DND-41 (cell line): ENCODE measurements around the gene SMARCA2.

Source experiments
- ATAC-seq: fragments of 200-7000 bp; cut with Tn5 transposase; 3 replicates; pipeline ENCODE4 v1.9.1; 2021; ENCODE audit warnings: low read depth; ENCODE audit not compliant: insufficient read depth
- DNase-seq: peaks from one replicate; pipeline ENCODE4 v3.0.0-alpha.2; 2020
- H2AFZ ChIP-seq: 2 replicates; pipeline ENCODE4 v1.6.0; 2012; ENCODE audit warnings: low read depth, low read length
- H3K27ac ChIP-seq: 2 replicates; pipeline ENCODE4 v1.5.1; 2012; ENCODE audit warnings: low read length, inconsistent platforms
- H3K27me3 ChIP-seq: fragments of 200-600 bp; sonication (generic); 2 replicates; pipeline ENCODE4 v1.6.0; 2012; ENCODE audit warnings: low read length, mild to moderate bottlenecking, inconsistent platforms; ENCODE audit not compliant: insufficient read depth, poor library complexity
- H3K36me3 ChIP-seq: 2 replicates; pipeline ENCODE4 v1.5.1; 2012; ENCODE audit warnings: low read length, inconsistent platforms; ENCODE audit not compliant: insufficient read depth
- H3K4me1 ChIP-seq: 2 replicates; pipeline ENCODE4 v1.5.1; 2012; ENCODE audit warnings: mild to moderate bottlenecking, low read length; ENCODE audit not compliant: insufficient read depth
- H3K4me2 ChIP-seq: 2 replicates; pipeline ENCODE4 v1.6.0; 2012; ENCODE audit warnings: mild to moderate bottlenecking, moderate library complexity, low read length, inconsistent platforms; ENCODE audit not compliant: insufficient read depth
- H3K4me3 ChIP-seq, 2 experiments: fragments of 200-600 bp in 1 of 2; shearing (Covaris generic) in 1 of 2; 2 replicates each; pipeline ENCODE4 v1.5.1; 2012 to 2016; ENCODE audit warnings: inconsistent platforms in 2 of 2, low read length in 2 of 2, mild to moderate bottlenecking in 2 of 2, low read depth in 1 of 2, moderate library complexity in 1 of 2
- H3K79me2 ChIP-seq: 2 replicates; pipeline ENCODE4 v1.6.0; 2012; ENCODE audit warnings: low read length, inconsistent platforms; ENCODE audit not compliant: insufficient read depth
- H3K9ac ChIP-seq: 2 replicates; pipeline ENCODE4 v1.6.0; 2012; ENCODE audit warnings: low read depth, mild to moderate bottlenecking, inconsistent platforms, low read length, moderate library complexity
- H3K9me3 ChIP-seq: 2 replicates; pipeline ENCODE4 v1.5.1; 2012; ENCODE audit warnings: low read length, moderate library complexity, mild to moderate bottlenecking, inconsistent platforms; ENCODE audit not compliant: insufficient read depth, severe bottlenecking
- H4K20me1 ChIP-seq: 2 replicates; pipeline ENCODE4 v1.6.0; 2012; ENCODE audit warnings: low read length; ENCODE audit not compliant: insufficient read depth
- EZH2 ChIP-seq: IDR thresholded peaks from 3 replicates; pipeline ENCODE4 v1.6.1; 2012; ENCODE audit warnings: borderline replicate concordance, low read depth, mild to moderate bottlenecking, moderate library complexity, low read length, inconsistent platforms; ENCODE audit not compliant: severe bottlenecking
- TF ChIP-seq, protein P1 (sequence below): IDR thresholded peaks from 2 replicates; pipeline ENCODE4 v1.5.1; 2012; ENCODE audit warnings: borderline replicate concordance, low read length, moderate library complexity, mild to moderate bottlenecking; ENCODE audit not compliant: poor library complexity, severe bottlenecking; ENCODE audit errors: extremely low read depth

The SMARCA2 gene

DNA sequence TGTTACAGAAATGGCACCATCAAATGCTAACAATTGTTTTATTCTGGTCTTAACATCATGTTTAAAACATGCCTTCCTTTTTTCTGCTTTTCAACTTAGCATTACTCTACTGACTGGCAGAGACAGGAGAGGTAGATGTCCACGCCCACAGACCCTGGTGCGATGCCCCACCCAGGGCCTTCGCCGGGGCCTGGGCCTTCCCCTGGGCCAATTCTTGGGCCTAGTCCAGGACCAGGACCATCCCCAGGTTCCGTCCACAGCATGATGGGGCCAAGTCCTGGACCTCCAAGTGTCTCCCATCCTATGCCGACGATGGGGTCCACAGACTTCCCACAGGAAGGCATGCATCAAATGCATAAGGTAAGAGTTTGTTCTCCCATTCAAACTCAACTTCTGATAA lies 13.7 kb downstream of the SMARCA2 start:
- ATAC-seq (no peak), DNase-seq (no peak)
- Histone ChIP-seq H3K79me2 (peaks cover 79% of the 10 kb centered on the region), H3K27me3 (no peaks in the 10 kb centered on the region), H3K4me1 (peaks cover 15% of the 10 kb centered on the region), H3K9ac (no peak overlapping the region), H3K4me3 (no peak overlapping the region), H3K36me3 (peaks cover 25% of the 10 kb centered on the region), H3K4me2 (no peak overlapping the region), H3K27ac (no peak overlapping the region), H2AFZ (no peak overlapping the region), H4K20me1 (peaks cover 42% of the 10 kb centered on the region), H3K9me3 (no peaks in the 10 kb centered on the region)
- TF ChIP-seq, protein P1, sequence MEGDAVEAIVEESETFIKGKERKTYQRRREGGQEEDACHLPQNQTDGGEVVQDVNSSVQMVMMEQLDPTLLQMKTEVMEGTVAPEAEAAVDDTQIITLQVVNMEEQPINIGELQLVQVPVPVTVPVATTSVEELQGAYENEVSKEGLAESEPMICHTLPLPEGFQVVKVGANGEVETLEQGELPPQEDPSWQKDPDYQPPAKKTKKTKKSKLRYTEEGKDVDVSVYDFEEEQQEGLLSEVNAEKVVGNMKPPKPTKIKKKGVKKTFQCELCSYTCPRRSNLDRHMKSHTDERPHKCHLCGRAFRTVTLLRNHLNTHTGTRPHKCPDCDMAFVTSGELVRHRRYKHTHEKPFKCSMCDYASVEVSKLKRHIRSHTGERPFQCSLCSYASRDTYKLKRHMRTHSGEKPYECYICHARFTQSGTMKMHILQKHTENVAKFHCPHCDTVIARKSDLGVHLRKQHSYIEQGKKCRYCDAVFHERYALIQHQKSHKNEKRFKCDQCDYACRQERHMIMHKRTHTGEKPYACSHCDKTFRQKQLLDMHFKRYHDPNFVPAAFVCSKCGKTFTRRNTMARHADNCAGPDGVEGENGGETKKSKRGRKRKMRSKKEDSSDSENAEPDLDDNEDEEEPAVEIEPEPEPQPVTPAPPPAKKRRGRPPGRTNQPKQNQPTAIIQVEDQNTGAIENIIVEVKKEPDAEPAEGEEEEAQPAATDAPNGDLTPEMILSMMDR: no peak
- no peak for TF ChIP-seq EZH2

DNA sequence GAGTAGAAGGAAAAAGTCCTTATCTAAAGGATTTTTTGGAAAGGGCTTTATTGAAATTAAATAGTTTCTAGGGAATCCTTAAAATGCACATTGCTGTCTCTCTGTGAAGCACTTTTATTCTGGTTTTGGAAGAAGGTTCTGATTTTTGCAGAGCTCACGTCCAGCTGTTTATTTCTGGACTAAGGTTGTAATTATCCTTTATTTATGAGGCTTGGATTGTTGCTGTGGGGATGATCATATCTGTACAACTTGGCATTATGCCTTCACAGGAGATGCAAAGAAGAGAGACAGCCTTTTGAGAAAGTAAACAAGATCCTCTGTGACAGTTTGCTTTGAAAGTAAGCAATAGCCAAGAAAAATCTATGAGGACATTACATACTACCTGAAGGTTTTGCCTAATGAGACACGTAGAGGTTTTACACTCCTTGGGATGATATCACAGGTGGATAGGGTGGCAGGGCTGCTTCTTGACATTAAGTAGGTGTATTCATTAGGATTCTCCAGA lies 14.6 kb downstream of the SMARCA2 start:
- Histone ChIP-seq H3K36me3 (peaks cover 34% of the 10 kb centered on the region), H3K4me3 (no peak overlapping the region), H3K4me1 (peaks cover 15% of the 10 kb centered on the region), H3K9ac (no peak overlapping the region), H3K79me2 (peaks cover 70% of the 10 kb centered on the region), H3K9me3 (no peaks in the 10 kb centered on the region), H2AFZ (no peak overlapping the region), H3K27ac (no peak overlapping the region), H4K20me1 (peaks cover 35% of the 10 kb centered on the region), H3K27me3 (no peaks in the 10 kb centered on the region), H3K4me2 (no peak overlapping the region)
- DNase-seq (no peak), ATAC-seq (no peak)
- TF ChIP-seq, protein P1: no peak
- no peak for TF ChIP-seq EZH2

DNA sequence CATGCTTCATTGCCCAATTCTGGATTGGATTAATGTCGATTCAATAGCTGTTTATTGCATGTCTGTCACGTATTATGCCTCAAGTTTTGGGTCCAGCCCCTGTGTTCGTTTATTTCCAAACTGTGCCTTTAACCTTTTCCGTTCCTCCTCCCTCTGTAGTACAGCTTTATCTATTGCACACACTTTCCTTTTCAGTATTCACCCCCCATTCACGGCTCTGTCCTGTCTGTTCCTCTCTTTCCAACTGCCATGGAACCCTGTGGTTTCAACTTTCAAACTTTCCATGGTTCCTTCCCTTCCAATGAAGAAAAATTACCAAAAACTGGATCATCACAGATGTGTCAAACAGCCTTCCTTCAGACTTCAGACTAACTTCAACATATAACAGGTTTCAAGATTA lies 17.1 kb downstream of the SMARCA2 start:
- DNase-seq: no peak
- no peak overlapping the region for H2AFZ ChIP-seq
- H3K9ac ChIP-seq: no peak overlapping the region
- no peaks in the 10 kb centered on the region for H3K9me3 ChIP-seq
- no peak overlapping the region for H3K4me2 ChIP-seq
- no peaks in the 10 kb centered on the region for H3K4me1 ChIP-seq
- peaks cover 39% of the 10 kb centered on the region for H3K36me3 ChIP-seq
- no peaks in the 10 kb centered on the region for H3K27me3 ChIP-seq
- peaks cover 16% of the 10 kb centered on the region for H4K20me1 ChIP-seq
- peaks cover 45% of the 10 kb centered on the region for H3K79me2 ChIP-seq
- no peak for ATAC-seq
- H3K4me3 ChIP-seq: no peak overlapping the region
- TF ChIP-seq, protein P1: no peak
- TF ChIP-seq EZH2: no peak
- no peak overlapping the region for H3K27ac ChIP-seq

DNA sequence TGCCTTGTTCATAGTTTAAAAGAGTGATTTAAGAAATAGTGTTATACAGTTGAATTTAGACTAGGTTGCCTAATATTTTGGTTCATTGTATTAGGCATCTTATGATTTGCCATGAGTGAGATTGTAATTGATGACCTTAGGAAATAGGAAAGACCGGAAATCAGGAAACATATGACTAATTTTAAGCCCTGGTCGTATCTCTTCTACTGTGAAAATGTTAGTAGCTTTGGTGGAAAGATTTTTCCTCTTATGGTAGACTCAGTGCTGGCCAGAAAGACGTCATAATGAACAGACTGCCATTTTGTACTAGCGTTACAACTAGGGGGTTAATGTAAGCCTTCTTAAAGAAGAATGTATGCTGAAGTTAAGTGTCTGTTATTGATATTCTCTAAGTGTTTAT lies 21.7 kb downstream of the SMARCA2 start:
- no peak overlapping the region for H3K4me3 ChIP-seq
- no peaks in the 10 kb centered on the region for H3K27me3 ChIP-seq
- no peak overlapping the region for H3K27ac ChIP-seq
- no peaks in the 10 kb centered on the region for H3K9me3 ChIP-seq
- no peak overlapping the region for H3K9ac ChIP-seq
- H2AFZ ChIP-seq: no peak overlapping the region
- ATAC-seq (no peak), DNase-seq (no peak)
- no peak for TF ChIP-seq EZH2
- TF ChIP-seq, protein P1: no peak
- H3K4me1 ChIP-seq: no peaks in the 10 kb centered on the region
- 0 out of 2 replicates have a peak, but pooled peaks cover 3% of the 10 kb centered on the region for H3K79me2 ChIP-seq
- no peaks in the 10 kb centered on the region; the same call in 1 of the 2 replicates for H4K20me1 ChIP-seq
- H3K4me2 ChIP-seq: no peak overlapping the region
- H3K36me3 ChIP-seq: peaks cover 67% of the 10 kb centered on the region
